IMR-90 (cell line): ENCODE results near the gene PIGN. TPM values are rescaled to one million over a fixed set of nuclear protein-coding genes. Genes with fewer than 3 reads are reported as not detected.

Source experiments
- ATAC-seq: fragments of 200-7000 bp; cut with Tn5 transposase; 2 replicates; pipeline ENCODE4 v1.9.1; 2020; ENCODE audit warnings: low read depth, mild to moderate bottlenecking, moderate library complexity
- BruUV-seq: library from RNA; stranded (reverse); fragments of 400-500 nt; replicated peaks from 2 replicates; lab custom pipeline; 2021; lab: Mats Ljungman, UMichigan
- CTCF ChIA-PET: fragments of 300-600 bp; formaldehyde crosslinking; extraction: SDS; loops from one replicate; lab custom pipeline; 2021; ENCODE audit warnings: antibody characterized with exemption; lab: Yijun Ruan, JAX
- POLR2A ChIA-PET: fragments of 300-600 bp; sonication (Branson Sonifier 250); formaldehyde crosslinking; loops from one replicate; lab custom pipeline; 2022; ENCODE audit warnings: antibody characterized with exemption; ENCODE audit not compliant: unreplicated experiment; lab: Charles Lee
- DNase-seq: peaks from one replicate; pipeline ENCODE4 v3.0.0; 2013
- H2AFZ ChIP-seq: replicated peaks from 2 replicates; pipeline ENCODE3; 2013; ENCODE audit warnings: low read length, mild to moderate bottlenecking; ENCODE audit not compliant: poor library complexity
- H2AK5ac ChIP-seq: 2 replicates; pipeline ENCODE4 v1.6.1; 2013; ENCODE audit warnings: low read depth, low read length, inconsistent platforms
- H2AK9ac ChIP-seq: replicated peaks from 2 replicates; pipeline ENCODE3; 2013; ENCODE audit warnings: mild to moderate bottlenecking, low read depth, low read length, moderate library complexity; ENCODE audit not compliant: poor library complexity
- H2BK120ac ChIP-seq: 2 replicates; pipeline ENCODE4 v1.6.1; 2013; ENCODE audit warnings: low read depth, low read length, inconsistent platforms
- H2BK15ac ChIP-seq: 3 replicates; pipeline ENCODE4 v1.6.1; 2013; ENCODE audit warnings: low read depth, low read length, inconsistent platforms
- H2BK20ac ChIP-seq: 2 replicates; pipeline ENCODE4 v1.6.1; 2013; ENCODE audit warnings: low read depth, mild to moderate bottlenecking, inconsistent platforms, low read length, moderate library complexity
- H2BK5ac ChIP-seq: 2 replicates; pipeline ENCODE4 v1.6.1; 2013; ENCODE audit warnings: mild to moderate bottlenecking, low read depth, low read length, inconsistent platforms; ENCODE audit not compliant: poor library complexity, severe bottlenecking
- H3K14ac ChIP-seq: replicated peaks from 2 replicates; pipeline ENCODE4 v1.6.1; 2013; ENCODE audit warnings: low read depth, low read length, inconsistent platforms
- H3K18ac ChIP-seq: 2 replicates; pipeline ENCODE4 v1.6.1; 2013; ENCODE audit warnings: low read depth, low read length, control low read depth
- H3K23ac ChIP-seq: 2 replicates; pipeline ENCODE4 v1.6.1; 2013; ENCODE audit warnings: low read depth, low read length, inconsistent platforms
- H3K27ac ChIP-seq: 2 replicates; pipeline ENCODE4 v1.5.1; 2013; ENCODE audit warnings: mild to moderate bottlenecking, control low read depth, low read length; ENCODE audit not compliant: insufficient read depth
- H3K27me3 ChIP-seq: 2 replicates; pipeline ENCODE4 v1.6.1; 2013; ENCODE audit warnings: low read length; ENCODE audit not compliant: control insufficient read depth, insufficient read depth
- H3K36me3 ChIP-seq: 2 replicates; pipeline ENCODE4 v1.6.1; 2013; ENCODE audit warnings: low read length, mixed read lengths; ENCODE audit not compliant: control insufficient read depth, insufficient read depth
- H3K4ac ChIP-seq: 2 replicates; pipeline ENCODE4 v1.6.1; 2013; ENCODE audit warnings: low read depth, low read length, inconsistent platforms
- H3K4me1 ChIP-seq: 2 replicates; pipeline ENCODE4 v1.6.1; 2013; ENCODE audit warnings: low read length, mixed read lengths; ENCODE audit not compliant: control insufficient read depth, insufficient read depth
- H3K4me2 ChIP-seq: 2 replicates; pipeline ENCODE4 v1.6.1; 2013; ENCODE audit warnings: low read depth, mild to moderate bottlenecking, control low read depth, low read length, moderate library complexity
- H3K4me3 ChIP-seq: 2 replicates; pipeline ENCODE4 v1.5.1; 2013; ENCODE audit warnings: low read depth, mild to moderate bottlenecking, control low read depth, low read length, moderate library complexity; ENCODE audit not compliant: insufficient read depth
- H3K56ac ChIP-seq: 2 replicates; pipeline ENCODE4 v1.6.1; 2013; ENCODE audit warnings: low read length, inconsistent platforms; ENCODE audit not compliant: insufficient read depth; ENCODE audit errors: extremely low read depth
- H3K79me1 ChIP-seq, 2 experiments: 2 replicates each; pipeline ENCODE4 v1.6.1; 2013; ENCODE audit warnings: low read length in 2 of 2, inconsistent platforms in 1 of 2, low read depth in 1 of 2
- H3K9ac ChIP-seq: 2 replicates; pipeline ENCODE4 v1.6.1; 2013; ENCODE audit warnings: low read depth, low read length, control low read depth
- H3K9me1 ChIP-seq: 2 replicates; pipeline ENCODE4 v1.6.1; 2013; ENCODE audit warnings: low read length, inconsistent platforms; ENCODE audit not compliant: insufficient read depth
- H3K9me3 ChIP-seq: 2 replicates; pipeline ENCODE4 v1.6.1; 2013; ENCODE audit warnings: low read length; ENCODE audit not compliant: control insufficient read depth, insufficient read depth
- H4K20me1 ChIP-seq: 2 replicates; pipeline ENCODE4 v1.6.1; 2013; ENCODE audit warnings: low read length, inconsistent platforms; ENCODE audit not compliant: insufficient read depth
- H4K5ac ChIP-seq: 2 replicates; pipeline ENCODE4 v1.6.1; 2013; ENCODE audit warnings: mild to moderate bottlenecking, low read depth, low read length, control low read depth
- H4K8ac ChIP-seq, 2 experiments: 2 replicates each; pipeline ENCODE4 v1.6.1; 2013; ENCODE audit warnings: low read depth in 2 of 2, low read length in 2 of 2, control low read depth in 1 of 2, inconsistent platforms in 1 of 2
- H4K91ac ChIP-seq: 2 replicates; pipeline ENCODE4 v1.6.1; 2013; ENCODE audit warnings: low read depth, low read length, inconsistent platforms; ENCODE audit not compliant: insufficient read depth
- ELK1 ChIP-seq: fragments of 150-350 bp; IDR thresholded peaks from 2 replicates; pipeline ENCODE4 v1.6.1; 2016; ENCODE audit warnings: low read depth, mild to moderate bottlenecking, low read length, moderate library complexity, borderline replicate concordance
- MAZ ChIP-seq: IDR thresholded peaks from 2 replicates; pipeline ENCODE4 v1.6.1; 2012; ENCODE audit warnings: low read depth, mild to moderate bottlenecking, low read length, improper control_type of control experiment, moderate library complexity, borderline replicate concordance
- POLR2A ChIP-seq: IDR thresholded peaks from 2 replicates; pipeline ENCODE4 v1.6.1; 2012; ENCODE audit warnings: mild to moderate bottlenecking, low read depth, low read length
- RFX5 ChIP-seq: IDR thresholded peaks from 2 replicates; pipeline ENCODE4 v1.8.0; 2012; ENCODE audit warnings: low read depth, mild to moderate bottlenecking, low read length, moderate library complexity
- USF2 ChIP-seq: fragments of 150-350 bp; IDR thresholded peaks from 2 replicates; pipeline ENCODE4 v1.6.1; 2017; ENCODE audit warnings: mild to moderate bottlenecking, antibody characterized with exemption, low read length, low read depth
- WGBS, 2 experiments: methylation state at CpG; one replicate each; pipeline versions ENCODE4 v1.1.5 to v1.1.7; 2013; ENCODE audit warnings: missing lambda C conversion rate in 2 of 2; ENCODE audit not compliant: insufficient read length in 1 of 2; ENCODE audit errors: extremely low coverage in 2 of 2; 5-methylcytosine and 5-hydroxymethylcytosine counted together
- dilution Hi-C: fragments of 300-500 bp; cut with HindIII; formaldehyde crosslinking; loops from one replicate; pipeline ENCODE4 v1.14.3; 2018; ENCODE audit warnings: low sequenced_read_pairs; ENCODE audit not compliant: unreplicated experiment
- in situ Hi-C: fragments of 300-500 bp; cut with MboI; formaldehyde crosslinking; loops from 3 replicates; pipeline ENCODE4 v1.14.3; 2019; ENCODE audit warnings: low sequenced_read_pairs, inconsistent platforms, mixed read lengths
- intact Hi-C: fragments of 100-400 bp; cut with micrococcal nuclease; formaldehyde crosslinking; loops from 2 replicates; pipeline ENCODE4 v1.10.0; 2022
- polyA plus RNA-seq, 3 experiments: library from polyadenylated mRNA; depleted of rRNA; stranded (reverse); fragments of >200 nt; gene quantifications; 2 replicates each; pipeline ENCODE4 v1.2.3, GENCODE V29; 2012; ENCODE audit warnings: low replicate concordance in 1 of 3
- total RNA-seq: library from RNA; depleted of rRNA; stranded (reverse); fragments of >200 nt; gene quantifications from 2 replicates; pipeline ENCODE4 v1.2.3, GENCODE V29; 2012

The PIGN gene
- total and polyA plus RNA-seq, 2 of the 4 experiments (the other 2 are of a cell fraction): 9.0 to 17.9 TPM

- Histone ChIP-seq H3K4ac (no peak overlapping the region), H3K18ac (no peak overlapping the region), H3K9me1 (no peaks in the 10 kb centered on the region), H3K79me1 (peaks cover 3 to 5% of the 10 kb centered on the region in 2 experiments; a peak in 2 of 4 replicates), H3K27me3 (no peaks in the 10 kb centered on the region), H3K27ac (no peak overlapping the region), H3K14ac (no peak overlapping the region), H2AFZ (no peak overlapping the region), H2AK9ac (no peak overlapping the region), H3K36me3 (no peaks in the 10 kb centered on the region), H3K4me1 (peaks cover 2% of the 10 kb centered on the region; the same call in 1 of the 2 replicates), H3K4me2 (no peak overlapping the region), H2BK15ac (no peak overlapping the region), H2AK5ac (no peak overlapping the region), H4K20me1 (no peaks in the 10 kb centered on the region; the same call in 1 of the 2 replicates), H4K91ac (no peak overlapping the region), H3K23ac (no peak overlapping the region), H2BK120ac (no peak overlapping the region), H3K56ac (no peak overlapping the region), H2BK20ac (no peak overlapping the region), H2BK5ac (no peak overlapping the region), H3K4me3 (no peak overlapping the region), H3K9ac (no peak overlapping the region), H4K8ac (no peak overlapping the region), H3K9me3 (no peaks in the 10 kb centered on the region), H4K5ac (no peak overlapping the region)
- ATAC-seq (no peak), DNase-seq (peak; percentile 23)
- dilution Hi-C loops (no loop called here), intact Hi-C loops (no loop called here), in situ Hi-C loops (loop anchor here (25.0 kb wide), 2 partner anchors 537 to 812 kb away; partner anchors contain the start of gene PHLPP1)
- WGBS, 2 experiments: no CpG with 5 or more reads among the region's 3 CpGs
- POLR2A ChIA-PET: no interaction called here
- no peak for TF ChIP-seq USF2
- no peak for TF ChIP-seq POLR2A
- no peak for TF ChIP-seq RFX5
- no peak for TF ChIP-seq ELK1
- no peak for TF ChIP-seq MAZ
- CTCF ChIA-PET: interaction anchor here (0.6 kb wide), 1 partner anchor 33 kb away, joined by 5 read pairs; no protein-coding TSS in a partner anchor
- BruUV-seq: no TSS peak
Measured at GRCh38 chr18:62175521-62175920, 11.3 kb downstream of the PIGN start.
